Astrocyte (in vitro differentiated cells and primary cell): ENCODE measurements around the gene HECW1.

Experiments
- CTCF ChIP-seq: IDR thresholded peaks from 2 replicates; pipeline ENCODE4 v1.5.1; 2011; ENCODE audit warnings: low read depth, mild to moderate bottlenecking, inconsistent platforms, low read length, moderate library complexity; ENCODE audit not compliant: insufficient read depth
- EZH2 ChIP-seq: IDR thresholded peaks from 2 replicates; pipeline ENCODE4 v1.6.1; 2012; ENCODE audit warnings: mild to moderate bottlenecking, low read length, inconsistent platforms; ENCODE audit not compliant: insufficient read depth

GRCh38 chr7:43470110-43470509, 357.7 kb downstream of the HECW1 start:
- TF ChIP-seq CTCF = no peak
- TF ChIP-seq EZH2 = no peak
